ENCODE data around the gene NMBR.
"Not testable (repeated sequence)": the region's sequence is repeated elsewhere in the genome, so short reads cannot be mapped to it uniquely, and the experiment has no call there.

The NMBR gene

DNA sequence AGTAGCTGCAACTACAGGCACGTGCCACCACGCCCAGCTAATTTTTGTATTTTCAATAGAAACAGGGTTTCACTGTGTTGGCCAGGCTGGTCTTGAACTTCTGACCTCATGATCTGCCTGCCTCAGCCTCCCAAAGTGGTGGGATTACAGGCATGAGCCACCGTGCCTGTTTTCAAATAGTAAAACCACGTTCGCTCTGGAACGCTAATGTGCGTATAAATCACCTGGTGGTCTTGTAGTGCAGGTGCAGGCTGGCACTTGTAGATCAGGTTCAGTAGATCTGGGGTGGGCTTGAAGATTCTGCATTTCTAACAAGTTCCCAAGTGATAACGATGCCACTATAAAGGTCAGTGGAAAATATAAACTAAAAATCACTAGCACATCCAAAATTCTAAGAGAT lies 41.4 kb upstream of the NMBR start:
- TF ChIP-seq CTCF (IDR thresholded peaks at IDR 0.05; ENCODE audit: low read depth, low read length) = peak; percentile 36
- H3K4me1 ChIP-seq; H3K27me3 ChIP-seq; H3K4me3 ChIP-seq (ENCODE audit: low read depth, low read length); H3K36me3 ChIP-seq; H3K9me3 ChIP-seq; DNase-seq: not testable (repeated sequence)

- DNase-seq = no peak
- H3K4me3 ChIP-seq (ENCODE audit: low read depth, low read length) = no peak overlapping the region
- H3K4me1 ChIP-seq = no peaks in the 10 kb centered on the region
- H3K9me3 ChIP-seq = no peaks in the 10 kb centered on the region
- no peaks in the 10 kb centered on the region for H3K27me3 ChIP-seq
- H3K36me3 ChIP-seq = no peaks in the 10 kb centered on the region; the same call in 1 of the 2 replicates
- TF ChIP-seq CTCF (IDR thresholded peaks at IDR 0.05; ENCODE audit: low read depth, low read length) = no peak
Measured at GRCh38 chr6:142187209-142187608, 40.3 kb upstream of the NMBR start.

DNA sequence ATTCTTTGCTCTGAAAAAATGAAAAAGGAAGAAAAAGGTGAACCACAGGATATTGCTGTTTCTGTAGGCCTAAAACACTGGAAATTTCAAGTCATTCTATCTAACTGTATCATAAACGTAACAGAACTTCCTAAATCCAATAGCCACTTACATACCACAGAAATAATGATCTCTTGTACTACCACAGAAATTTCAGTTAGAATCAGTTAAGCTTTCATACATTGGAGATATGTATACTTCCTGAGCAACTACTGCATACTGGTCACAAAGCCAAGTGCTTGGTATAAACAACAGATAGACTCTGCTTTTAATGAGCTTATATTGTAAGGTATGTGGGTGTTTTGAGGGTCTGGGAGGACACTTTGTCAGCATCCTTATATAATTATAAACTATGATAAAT lies 38.7 kb upstream of the NMBR start:
- DNase-seq = no peak
- Histone ChIP-seq H3K27me3 (no peaks in the 10 kb centered on the region), H3K4me3 (ENCODE audit: low read depth, low read length) (no peak overlapping the region), H3K9me3 (no peaks in the 10 kb centered on the region), H3K4me1 (no peaks in the 10 kb centered on the region), H3K36me3 (no peaks in the 10 kb centered on the region; the same call in 1 of the 2 replicates)
- no peak for TF ChIP-seq CTCF (IDR thresholded peaks at IDR 0.05; ENCODE audit: low read depth, low read length)

- no peak for TF ChIP-seq CTCF (IDR thresholded peaks at IDR 0.05; ENCODE audit: low read depth, low read length)
- no peak for DNase-seq
- no peaks in the 10 kb centered on the region for H3K9me3 ChIP-seq
- no peaks in the 10 kb centered on the region for H3K27me3 ChIP-seq
- no peaks in the 10 kb centered on the region; the same call in 1 of the 2 replicates for H3K36me3 ChIP-seq
- H3K4me1 ChIP-seq = no peaks in the 10 kb centered on the region
- H3K4me3 ChIP-seq (ENCODE audit: low read depth, low read length) = no peak overlapping the region
Measured at GRCh38 chr6:142184307-142184706, 37.4 kb upstream of the NMBR start.

- TF ChIP-seq CTCF (IDR thresholded peaks at IDR 0.05; ENCODE audit: low read depth, low read length) = no peak
- no peak for DNase-seq
- H3K36me3 ChIP-seq = no peaks in the 10 kb centered on the region
- no peaks in the 10 kb centered on the region for H3K4me1 ChIP-seq
- H3K27me3 ChIP-seq = no peaks in the 10 kb centered on the region
- no peaks in the 10 kb centered on the region for H3K9me3 ChIP-seq
- H3K4me3 ChIP-seq (ENCODE audit: low read depth, low read length) = no peak overlapping the region
Measured at GRCh38 chr6:142183351-142183750, 36.4 kb upstream of the NMBR start.

- TF ChIP-seq CTCF (IDR thresholded peaks at IDR 0.05; ENCODE audit: low read depth, low read length) = no peak
- Histone ChIP-seq H3K27me3 (no peaks in the 10 kb centered on the region), H3K4me1 (no peaks in the 10 kb centered on the region), H3K9me3 (no peaks in the 10 kb centered on the region), H3K36me3 (no peaks in the 10 kb centered on the region), H3K4me3 (ENCODE audit: low read depth, low read length) (no peak overlapping the region)
- DNase-seq = no peak
Measured at GRCh38 chr6:142182004-142182403, 35.1 kb upstream of the NMBR start.

All from BE2C (cell line).